Heart left ventricle (tissue), 13 donors: ENCODE data around the gene SIAE.

Experiments
- CTCF ChIP-seq, 12 donors: fragments of 200-600 bp; sonication (generic) in 4 of 12; IDR thresholded peaks; one replicate each; pipeline versions ENCODE4 v1.5.0 to v1.8.0; 2018 to 2022; ENCODE audit warnings: antibody characterized with exemption in 12 of 12, mild to moderate bottlenecking in 5 of 12
- POLR2A ChIP-seq, 2 donors: fragments of 450-650 bp; IDR thresholded peaks; one replicate each; pipeline ENCODE4 v1.6.1; 2017; ENCODE audit warnings: antibody characterized with exemption in 2 of 2, mild to moderate bottlenecking in 2 of 2, moderate library complexity in 2 of 2
- donor health status: ischemic (EF 13 %, LVEDD 7.1; RV severe dilation, severe dysfunction).
- donor health status: DM: no; HTN: yes; CAD: no.
- donor health status: DM: no; HTN: no; CAD: no.
- donor health status: ischemic (EF 25% LVEDD 6.9; RV normal size, moderate dysfunction).
- donor health status: ischemic (EF 25% LVEDD 5.7; RV mildly dilated, moderate dysfunction).
- donor health status: ischemic (EF 35%, LVEDD 5.7; RV mildly dilated, moderate dysfunction).
- donor health status: nonischemic (EF 11% LVEDD 7.7; RV severe dilation, severe dysfunction).
- donor health status: DM: yes; HTN: yes; CAD: no.
- donor health status: PGD.
- donor health status: ischemic (EF 29% LVEDD 5.4; RV normal size, mild dysfunction).
- donor health status: nonischemic (EF 23%, LVEDD 6.1; RV moderate dilation, normal function).

GRCh38 chr11:124657904-124658303, 15.6 kb downstream of the SIAE start:
- TF ChIP-seq CTCF (IDR thresholded peaks at IDR 0.05), result no peak
- TF ChIP-seq POLR2A (IDR thresholded peaks at IDR 0.05), result no peak
